Measurements from ENCODE around the gene GIT1. TPM values are rescaled to one million over a fixed set of nuclear protein-coding genes. Genes with fewer than 3 reads are reported as not detected.

The GIT1 gene
- polyA plus RNA-seq, 1 experiment, result 32.0 TPM

DNA sequence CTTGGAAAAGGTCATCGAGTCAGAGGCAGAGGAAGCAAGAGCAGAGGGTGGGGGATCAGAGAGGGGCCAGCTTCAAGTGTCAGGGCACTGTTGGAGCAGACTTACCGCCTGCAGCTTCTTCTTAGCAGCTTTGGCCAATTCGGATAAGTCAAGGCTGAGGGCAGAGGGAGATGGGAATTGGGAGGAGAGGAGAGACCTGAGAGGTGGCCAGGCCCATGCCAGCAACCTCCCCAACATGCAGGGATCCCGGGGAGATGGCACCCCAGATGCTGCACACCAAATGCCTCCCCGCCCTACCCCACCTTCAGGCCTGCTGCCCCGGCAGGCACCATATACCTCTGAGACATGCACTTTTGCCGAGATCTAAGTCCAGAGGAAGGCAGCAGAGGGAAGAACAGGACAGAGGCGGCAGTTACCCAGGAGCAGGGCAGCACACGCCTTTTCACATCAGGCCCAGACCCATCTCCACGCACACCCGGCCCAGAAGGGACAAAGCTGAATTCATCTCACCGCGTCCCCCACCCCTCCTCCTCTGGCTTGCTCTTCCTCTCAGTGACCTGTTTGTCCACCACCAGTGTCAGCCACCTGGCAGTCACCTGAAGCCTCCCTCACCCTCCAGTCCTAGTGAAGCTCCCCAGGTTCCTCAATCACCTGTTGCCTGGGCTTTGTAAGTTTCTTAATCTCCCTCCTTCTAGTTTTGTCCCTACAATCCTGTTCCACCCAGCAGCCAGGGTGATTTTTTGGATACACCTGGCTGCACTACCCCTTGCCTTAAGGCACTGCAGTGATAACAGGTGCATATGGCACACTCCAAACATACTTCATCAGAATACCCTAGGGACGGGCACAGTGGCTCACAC, 10.6 kb downstream of the GIT1 start:
- POLR2A ChIA-PET, result no interaction called here
- Histone ChIP-seq H3K27me3 (ENCODE audit: control insufficient read depth, insufficient read depth, low read length) (no peaks in the 10 kb centered on the region), H3K4me3 (ENCODE audit: low read depth, low read length) (no peak overlapping the region), H3K36me3 (ENCODE audit: control insufficient read depth, insufficient read depth, low read length) (peaks cover 40% of the 10 kb centered on the region)
- no peak for TF ChIP-seq CTCF (IDR thresholded peaks at IDR 0.05; ENCODE audit: insufficient read depth, low read depth, low read length)
- CTCF ChIA-PET, result interaction anchor here (1.0 to 5.6 kb wide), 7 partner anchors 8 to 345 kb away, joined by 3 to 61 read pairs (median 4); partner anchors contain the start of gene ANKRD13B
- no peak for DNase-seq (ENCODE audit: low read depth)

DNA sequence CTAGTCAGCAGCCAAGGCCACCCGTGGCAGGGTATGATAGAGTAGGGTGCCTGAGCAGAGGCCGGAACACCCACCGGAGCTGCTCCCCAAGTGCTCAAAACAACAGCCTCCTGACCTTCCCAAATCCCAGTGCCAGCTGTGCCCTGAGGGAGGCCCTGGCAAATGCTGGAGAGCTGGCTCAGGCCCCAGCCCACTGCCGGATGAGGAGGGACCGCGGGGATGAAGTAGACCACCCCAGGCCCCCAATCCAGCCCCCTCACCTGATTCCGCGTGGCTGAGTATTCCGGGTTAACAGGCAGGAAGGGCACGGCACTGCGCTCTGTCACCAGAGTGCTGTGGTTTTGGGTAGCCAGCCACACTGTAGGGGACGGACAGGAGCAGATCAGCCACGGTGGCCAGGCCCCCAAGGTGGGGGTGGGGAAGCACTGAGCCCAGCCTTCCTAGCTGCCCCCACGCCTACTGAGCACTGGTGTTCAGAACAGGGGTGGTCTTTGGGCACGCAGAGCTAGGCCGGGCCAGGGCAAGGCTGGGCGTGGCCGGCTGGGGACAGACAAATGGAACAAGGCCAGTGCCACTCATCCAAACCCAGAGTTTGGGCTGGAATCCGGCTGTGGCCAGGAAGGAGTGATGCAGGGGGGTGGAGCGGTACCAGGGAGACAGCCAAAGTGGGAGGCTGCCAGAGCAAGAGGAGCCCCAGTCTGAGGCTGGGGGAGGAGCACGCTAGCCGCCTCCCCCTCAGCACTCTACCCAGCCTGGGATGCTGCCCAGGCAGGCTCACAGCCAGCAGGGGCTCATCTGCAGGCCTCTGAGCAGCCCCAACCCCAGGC, 11.8 kb downstream of the GIT1 start:
- POLR2A ChIA-PET, result no interaction called here
- TF ChIP-seq CTCF (IDR thresholded peaks at IDR 0.05; ENCODE audit: insufficient read depth, low read depth, low read length), result no peak
- no peak for DNase-seq (ENCODE audit: low read depth)
- H3K27me3 ChIP-seq (ENCODE audit: control insufficient read depth, insufficient read depth, low read length), result no peaks in the 10 kb centered on the region
- peaks cover 36% of the 10 kb centered on the region for H3K36me3 ChIP-seq (ENCODE audit: control insufficient read depth, insufficient read depth, low read length)
- CTCF ChIA-PET, result interaction anchor here (0.5 to 6.7 kb wide), 4 partner anchors 9 to 377 kb away, joined by 3 to 59 read pairs (median 4); no protein-coding TSS in a partner anchor
- no peak overlapping the region for H3K4me3 ChIP-seq (ENCODE audit: low read depth, low read length)

DNA sequence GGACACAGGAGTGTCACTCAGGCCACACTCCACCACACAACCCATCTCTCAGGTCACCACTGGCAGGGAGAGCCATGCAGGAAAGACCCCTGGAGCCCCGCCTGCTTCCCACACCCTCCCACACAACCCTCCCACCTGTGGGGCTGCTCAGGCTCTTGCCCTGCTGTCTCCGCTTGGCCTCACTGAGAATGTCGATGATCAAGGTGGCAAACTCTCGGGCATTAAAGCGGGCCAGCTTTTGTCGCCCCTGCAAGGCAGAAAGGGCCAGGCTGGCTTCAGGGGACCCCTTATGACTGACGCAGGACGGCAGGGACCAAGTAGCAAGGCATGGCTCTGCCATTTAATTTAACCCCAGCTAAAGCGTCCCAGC, 12.5 kb downstream of the GIT1 start:
- no peak for DNase-seq (ENCODE audit: low read depth)
- TF ChIP-seq CTCF (IDR thresholded peaks at IDR 0.05; ENCODE audit: insufficient read depth, low read depth, low read length), result no peak
- POLR2A ChIA-PET, result no interaction called here
- peaks cover 32% of the 10 kb centered on the region for H3K36me3 ChIP-seq (ENCODE audit: control insufficient read depth, insufficient read depth, low read length)
- CTCF ChIA-PET, result interaction anchor here (0.5 to 6.7 kb wide), 3 partner anchors 14 to 378 kb away, joined by 5 to 59 read pairs (median 26); no protein-coding TSS in a partner anchor
- H3K4me3 ChIP-seq (ENCODE audit: low read depth, low read length), result no peak overlapping the region
- H3K27me3 ChIP-seq (ENCODE audit: control insufficient read depth, insufficient read depth, low read length), result no peaks in the 10 kb centered on the region

- no peak for DNase-seq (ENCODE audit: low read depth)
- ChIA-PET CTCF (interaction anchor here (0.5 to 6.7 kb wide), 5 partner anchors 8 to 379 kb away, joined by 3 to 59 read pairs (median 5); no protein-coding TSS in a partner anchor), POLR2A (no interaction called here)
- no peak overlapping the region for H3K4me3 ChIP-seq (ENCODE audit: low read depth, low read length)
- H3K36me3 ChIP-seq (ENCODE audit: control insufficient read depth, insufficient read depth, low read length), result peaks cover 29% of the 10 kb centered on the region
- H3K27me3 ChIP-seq (ENCODE audit: control insufficient read depth, insufficient read depth, low read length), result no peaks in the 10 kb centered on the region
- TF ChIP-seq CTCF (IDR thresholded peaks at IDR 0.05; ENCODE audit: insufficient read depth, low read depth, low read length), result no peak
Measured at GRCh38 chr17:29576214-29577000, 13.0 kb downstream of the GIT1 start.
